HCT116 (cell line): ENCODE data around the gene OR52R1. TPM values are rescaled to one million over a fixed set of nuclear protein-coding genes. Genes with fewer than 3 reads are reported as not detected.

Experiments used
- ATAC-seq: fragments of 200-7000 bp; cut with Tn5 transposase; 2 replicates; pipeline ENCODE4 v1.9.1; 2020; ENCODE audit warnings: mild to moderate bottlenecking, moderate library complexity
- BruUV-seq: library from RNA; stranded (reverse); fragments of 400-500 nt; replicated peaks from 2 replicates; lab custom pipeline; 2021; lab: Mats Ljungman, UMichigan
- CTCF ChIA-PET: fragments of 300-600 bp; sonication (Branson Sonifier 250); formaldehyde crosslinking; loops from one replicate; lab custom pipeline; 2021; ENCODE audit warnings: antibody characterized with exemption; lab: Charles Lee
- POLR2A ChIA-PET: fragments of 300-600, 350-600 bp; sonication (Branson Sonifier 250); formaldehyde crosslinking; loops from one replicate; lab custom pipeline; 2021; ENCODE audit warnings: antibody characterized with exemption; lab: Charles Lee
- RAD21 ChIA-PET, 2 experiments: fragments of 300-600 bp; sonication (Branson Sonifier 250); formaldehyde crosslinking; loops; one replicate each; lab custom pipeline; 2023; ENCODE audit warnings: low total read pairs in 2 of 2; ENCODE audit not compliant: uncharacterized antibody in 2 of 2, unreplicated experiment in 2 of 2, low non-redundant PET in 1 of 2; lab: Charles Lee
- DNase-seq: peaks from one replicate; pipeline ENCODE4 v3.0.0-alpha.2; 2010; ENCODE audit warnings: low read depth, low spot score
- H2AFZ ChIP-seq: fragments of 200-600 bp; shearing (Covaris generic), sonication (generic); 2 replicates; pipeline ENCODE4 v1.6.1; 2017; ENCODE audit warnings: low read depth, mixed run types, mixed read lengths, antibody characterized with exemption, low read length; ENCODE audit not compliant: poor library complexity, severe bottlenecking
- H3K27ac ChIP-seq: 2 replicates; pipeline ENCODE4 v1.5.1; 2012; ENCODE audit warnings: low read depth, low read length
- H3K27me3 ChIP-seq: fragments of 200-600 bp; sonication (generic); 2 replicates; pipeline ENCODE4 v1.6.1; 2016; ENCODE audit warnings: mixed run types, low read length, mixed read lengths; ENCODE audit not compliant: insufficient read depth
- H3K36me3 ChIP-seq, 2 experiments: fragments of 200-500 bp in 1 of 2; fragments of 200-600 bp in 1 of 2; sonication (Bioruptor generic) in 1 of 2; sonication (generic) in 1 of 2; 2 replicates each; pipeline versions ENCODE4 v1.5.1 to v1.6.1; 2014 to 2016; ENCODE audit warnings: low read length in 2 of 2, inconsistent platforms in 1 of 2, mixed read lengths in 1 of 2, mixed run types in 1 of 2; ENCODE audit not compliant: insufficient read depth in 2 of 2, control insufficient read depth in 1 of 2
- H3K4me1 ChIP-seq, 2 experiments: fragments of 200-600 bp in 1 of 2; sonication (generic) in 1 of 2; 2 replicates each; pipeline versions ENCODE4 v1.5.1 to v1.6.1; 2012 to 2017; ENCODE audit warnings: low read length in 2 of 2, inconsistent platforms in 1 of 2, mild to moderate bottlenecking in 1 of 2, mixed read lengths in 1 of 2, mixed run types in 1 of 2, moderate library complexity in 1 of 2; ENCODE audit not compliant: insufficient read depth in 2 of 2, control insufficient read depth in 1 of 2
- H3K4me2 ChIP-seq: fragments of 200-600 bp; sonication (generic); 2 replicates; pipeline ENCODE4 v1.6.1; 2017; ENCODE audit warnings: mixed run types, low read length, mixed read lengths
- H3K4me3 ChIP-seq, 2 experiments: fragments of 200-600 bp in 1 of 2; sonication (generic) in 1 of 2; replicated peaks in 1 of 2; 2 replicates each; pipeline ENCODE4 v1.5.1; 2011 to 2016; ENCODE audit warnings: low read length in 2 of 2, control low read depth in 1 of 2, low read depth in 1 of 2, mild to moderate bottlenecking in 1 of 2, mixed read lengths in 1 of 2, mixed run types in 1 of 2
- H3K79me2 ChIP-seq: fragments of 200-600 bp; sonication (generic); 2 replicates; pipeline ENCODE4 v1.6.1; 2017; ENCODE audit warnings: mild to moderate bottlenecking, mixed run types, low read length, moderate library complexity, mixed read lengths; ENCODE audit not compliant: insufficient read depth
- H3K9ac ChIP-seq: fragments of 200-600 bp; sonication (generic); 2 replicates; pipeline ENCODE4 v1.6.1; 2016; ENCODE audit warnings: low read length, mixed read lengths
- H3K9me2 ChIP-seq: fragments of 200-600 bp; sonication (generic), shearing (Covaris generic); 2 replicates; pipeline ENCODE4 v1.6.1; 2017; ENCODE audit warnings: mixed run types, mild to moderate bottlenecking, moderate library complexity; ENCODE audit not compliant: insufficient read depth
- H3K9me3 ChIP-seq, 2 experiments: fragments of 200-500 bp in 1 of 2; fragments of 200-600 bp in 1 of 2; sonication (Bioruptor generic) in 1 of 2; sonication (generic) in 1 of 2; 2 replicates each; pipeline ENCODE4 v1.6.1; 2014 to 2017; ENCODE audit warnings: low read length in 2 of 2, mixed read lengths in 2 of 2, inconsistent platforms in 1 of 2, low read depth in 1 of 2, mild to moderate bottlenecking in 1 of 2, mixed run types in 1 of 2, moderate library complexity in 1 of 2; ENCODE audit not compliant: control insufficient read depth in 1 of 2, insufficient read depth in 1 of 2
- H4K20me1 ChIP-seq: fragments of 200-600 bp; sonication (generic), shearing (Covaris generic); 2 replicates; pipeline ENCODE4 v1.6.1; 2017; ENCODE audit warnings: mixed run types, mild to moderate bottlenecking, moderate library complexity; ENCODE audit not compliant: insufficient read depth
- CEBPB ChIP-seq: IDR thresholded peaks from 2 replicates; pipeline ENCODE4 v1.6.1; 2012; ENCODE audit warnings: low read depth
- EGR1 ChIP-seq: IDR thresholded peaks from 2 replicates; pipeline ENCODE4 v1.6.1; 2012; ENCODE audit warnings: low read depth
- EZH2 ChIP-seq: fragments of 200-600 bp; sonication (generic); IDR thresholded peaks from 2 replicates; pipeline ENCODE4 v1.6.1; 2017; ENCODE audit warnings: antibody characterized with exemption, mixed run types
- EZH2phosphoT487 ChIP-seq: fragments of 200-600 bp; IDR thresholded peaks from 2 replicates; pipeline ENCODE4 v1.6.1; 2018; ENCODE audit warnings: antibody characterized with exemption, borderline replicate concordance
- JUND ChIP-seq: IDR thresholded peaks from 2 replicates; pipeline ENCODE4 v1.6.1; 2012
- POLR2AphosphoS5 ChIP-seq: IDR thresholded peaks from 2 replicates; pipeline ENCODE4 v1.6.1; 2011; ENCODE audit warnings: mild to moderate bottlenecking, low read depth, low read length, moderate library complexity
- SIN3A ChIP-seq: IDR thresholded peaks from 2 replicates; pipeline ENCODE4 v1.6.1; 2012; ENCODE audit warnings: low read depth
- ZFX ChIP-seq: fragments of 450-650 bp; IDR thresholded peaks from 2 replicates; pipeline ENCODE4 v1.6.1; 2017
- ZNF274 ChIP-seq: fragments of 200-500 bp; sonication (Bioruptor generic); IDR thresholded peaks from 2 replicates; pipeline ENCODE4 v1.6.1; 2014; ENCODE audit warnings: mild to moderate bottlenecking, low read depth, low read length, inconsistent platforms
- intact Hi-C: fragments of 100-400 bp; cut with micrococcal nuclease; formaldehyde crosslinking; loops from 2 replicates; pipeline ENCODE4 v1.10.0; 2022
- total RNA-seq: library from RNA; stranded (reverse); gene quantifications from one replicate; pipeline ENCODE4 v1.2.1, GENCODE V29; 2021; ENCODE audit not compliant: unreplicated experiment
- TF ChIP-seq, protein P1 (sequence below): IDR thresholded peaks from 2 replicates; pipeline ENCODE4 v1.6.1; 2011; ENCODE audit warnings: mild to moderate bottlenecking, low read length, moderate library complexity; ENCODE audit not compliant: insufficient replicate concordance; ENCODE audit errors: extremely low read depth
- TF ChIP-seq, protein P2 (sequence below), 3 experiments: fragments of 200-600 bp in 1 of 3; sonication (generic) in 1 of 3; IDR thresholded peaks in 2 of 3; conservative IDR thresholded peaks in 1 of 3; 2 replicates each; pipeline ENCODE4 v1.5.1; 2012 to 2017; ENCODE audit warnings: low read depth in 2 of 3, low read length in 2 of 3, antibody characterized with exemption in 1 of 3, borderline replicate concordance in 1 of 3, control low read depth in 1 of 3, mild to moderate bottlenecking in 1 of 3, mixed read lengths in 1 of 3, mixed run types in 1 of 3, moderate library complexity in 1 of 3; ENCODE audit not compliant: insufficient read depth in 1 of 3
- TF ChIP-seq, protein P3 (sequence below): IDR thresholded peaks from 2 replicates; pipeline ENCODE4 v1.6.1; 2012

Gene OR52R1
- total RNA-seq, 1 experiment from 2014 or later, result not detected

DNA sequence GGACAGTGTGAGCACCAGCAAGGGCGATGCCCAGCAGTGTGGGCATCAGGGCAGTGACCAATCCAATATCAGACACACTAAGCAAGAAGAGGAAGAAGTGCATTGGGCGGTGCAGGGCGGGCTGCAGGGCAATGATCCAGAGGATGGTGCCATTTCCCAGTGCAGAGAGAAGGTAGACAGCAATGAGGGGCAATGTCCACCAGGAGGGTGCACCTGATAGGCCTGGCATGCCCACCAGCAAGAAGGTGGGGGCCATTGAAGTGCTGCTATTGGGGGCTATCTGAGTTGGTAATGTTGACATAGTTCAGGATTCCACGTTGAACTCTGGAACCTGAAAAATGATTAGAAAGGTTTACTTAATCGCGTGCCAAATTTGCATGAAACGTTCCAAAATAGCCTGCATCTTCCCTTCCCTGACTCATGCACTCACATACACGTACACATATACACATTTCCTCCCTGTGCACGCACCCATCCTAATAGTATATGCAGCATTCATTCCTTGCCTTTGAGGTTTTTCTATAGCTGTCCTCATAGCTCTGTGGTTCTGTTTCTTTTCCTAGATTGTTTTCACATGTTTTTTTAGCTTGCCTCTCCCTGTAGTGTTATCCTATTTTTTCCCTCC lies 44.8 kb upstream of the OR52R1 start, which contains the start of gene OR51S1:
Gene OR51S1, minus strand, starts transcription at position 301 of the 625 bp plus-strand sequence. Its CDS starts 0 bp downstream, at position 301.
- no peak within 1 kb of the TSS for H3K4me3 ChIP-seq
- H3K27me3 ChIP-seq, result peaks cover 5% of the 10 kb centered on the region
- ChIA-PET RAD21 (no interaction called here), POLR2A (no interaction called here), CTCF (no interaction called here)
- DNase-seq (no peak), ATAC-seq (no peak)
- H2AFZ ChIP-seq, result no peak within 1 kb of the TSS
- no peak for TF ChIP-seq POLR2AphosphoS5
- TF ChIP-seq, protein P1, sequence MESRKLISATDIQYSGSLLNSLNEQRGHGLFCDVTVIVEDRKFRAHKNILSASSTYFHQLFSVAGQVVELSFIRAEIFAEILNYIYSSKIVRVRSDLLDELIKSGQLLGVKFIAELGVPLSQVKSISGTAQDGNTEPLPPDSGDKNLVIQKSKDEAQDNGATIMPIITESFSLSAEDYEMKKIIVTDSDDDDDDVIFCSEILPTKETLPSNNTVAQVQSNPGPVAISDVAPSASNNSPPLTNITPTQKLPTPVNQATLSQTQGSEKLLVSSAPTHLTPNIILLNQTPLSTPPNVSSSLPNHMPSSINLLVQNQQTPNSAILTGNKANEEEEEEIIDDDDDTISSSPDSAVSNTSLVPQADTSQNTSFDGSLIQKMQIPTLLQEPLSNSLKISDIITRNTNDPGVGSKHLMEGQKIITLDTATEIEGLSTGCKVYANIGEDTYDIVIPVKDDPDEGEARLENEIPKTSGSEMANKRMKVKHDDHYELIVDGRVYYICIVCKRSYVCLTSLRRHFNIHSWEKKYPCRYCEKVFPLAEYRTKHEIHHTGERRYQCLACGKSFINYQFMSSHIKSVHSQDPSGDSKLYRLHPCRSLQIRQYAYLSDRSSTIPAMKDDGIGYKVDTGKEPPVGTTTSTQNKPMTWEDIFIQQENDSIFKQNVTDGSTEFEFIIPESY, result no peak
- TF ChIP-seq ZFX, result no peak
- no peak for TF ChIP-seq EGR1
- TF ChIP-seq EZH2, result no peak
- TF ChIP-seq JUND, result no peak
- TF ChIP-seq, protein P2, sequence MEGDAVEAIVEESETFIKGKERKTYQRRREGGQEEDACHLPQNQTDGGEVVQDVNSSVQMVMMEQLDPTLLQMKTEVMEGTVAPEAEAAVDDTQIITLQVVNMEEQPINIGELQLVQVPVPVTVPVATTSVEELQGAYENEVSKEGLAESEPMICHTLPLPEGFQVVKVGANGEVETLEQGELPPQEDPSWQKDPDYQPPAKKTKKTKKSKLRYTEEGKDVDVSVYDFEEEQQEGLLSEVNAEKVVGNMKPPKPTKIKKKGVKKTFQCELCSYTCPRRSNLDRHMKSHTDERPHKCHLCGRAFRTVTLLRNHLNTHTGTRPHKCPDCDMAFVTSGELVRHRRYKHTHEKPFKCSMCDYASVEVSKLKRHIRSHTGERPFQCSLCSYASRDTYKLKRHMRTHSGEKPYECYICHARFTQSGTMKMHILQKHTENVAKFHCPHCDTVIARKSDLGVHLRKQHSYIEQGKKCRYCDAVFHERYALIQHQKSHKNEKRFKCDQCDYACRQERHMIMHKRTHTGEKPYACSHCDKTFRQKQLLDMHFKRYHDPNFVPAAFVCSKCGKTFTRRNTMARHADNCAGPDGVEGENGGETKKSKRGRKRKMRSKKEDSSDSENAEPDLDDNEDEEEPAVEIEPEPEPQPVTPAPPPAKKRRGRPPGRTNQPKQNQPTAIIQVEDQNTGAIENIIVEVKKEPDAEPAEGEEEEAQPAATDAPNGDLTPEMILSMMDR (IDR thresholded peaks at IDR 0.05 in 2 of 3, conservative IDR thresholded peaks at IDR 0.05 in 1 of 3; ENCODE audit: borderline replicate concordance in 1 of 3, insufficient read depth in 1 of 3, low read depth in 2 of 3, low read length in 2 of 3), result no peak
- no peak for TF ChIP-seq EZH2phosphoT487
- TF ChIP-seq SIN3A, result no peak
- TF ChIP-seq CEBPB, result no peak
- TF ChIP-seq, protein P3, sequence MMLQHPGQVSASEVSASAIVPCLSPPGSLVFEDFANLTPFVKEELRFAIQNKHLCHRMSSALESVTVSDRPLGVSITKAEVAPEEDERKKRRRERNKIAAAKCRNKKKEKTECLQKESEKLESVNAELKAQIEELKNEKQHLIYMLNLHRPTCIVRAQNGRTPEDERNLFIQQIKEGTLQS, result no peak
- no peak for TF ChIP-seq ZNF274
- H3K9ac ChIP-seq, result no peak within 1 kb of the TSS
- no peak within 1 kb of the TSS for H3K4me2 ChIP-seq
- H3K27ac ChIP-seq, result no peak within 1 kb of the TSS
- BruUV-seq, result no TSS peak
- H3K36me3 ChIP-seq, result no peaks in the 10 kb centered on the region
- H3K9me2 ChIP-seq, result no peaks in the 10 kb centered on the region
- H3K9me3 ChIP-seq, result no peaks in the 10 kb centered on the region
- intact Hi-C loops, result no loop called here
- no peaks in the 10 kb centered on the region for H3K4me1 ChIP-seq
- H4K20me1 ChIP-seq, result no peaks in the 10 kb centered on the region
- H3K79me2 ChIP-seq, result no peaks in the 10 kb centered on the region
